Ecto neural progenitor cell (in vitro differentiated cells): Measurements from ENCODE around the gene KIAA1755.

Experiments
- DNase-seq: peaks from one replicate; pipeline ENCODE4 v3.0.0-alpha.2; 2018; ENCODE audit warnings: low spot score

The KIAA1755 gene

GRCh38 chr20:38203981-38204357 lies 56.6 kb downstream of the KIAA1755 start:
- DNase-seq, result no peak

GRCh38 chr20:38203337-38203980 lies 57.1 kb downstream of the KIAA1755 start:
- DNase-seq, result no peak

- no peak for DNase-seq
Observed at GRCh38 chr20:38202982-38203293, 57.6 kb downstream of the KIAA1755 start.

- no peak for DNase-seq
Observed at GRCh38 chr20:38202153-38202981, 58.2 kb downstream of the KIAA1755 start.

GRCh38 chr20:38201356-38201755 lies 59.2 kb downstream of the KIAA1755 start:
- DNase-seq, result no peak

- no peak for DNase-seq
Observed at GRCh38 chr20:38200646-38201045, 59.9 kb downstream of the KIAA1755 start.

- no peak for DNase-seq
Observed at GRCh38 chr20:38199501-38200390, 60.8 kb downstream of the KIAA1755 start.

GRCh38 chr20:38198238-38198861 lies 62.2 kb downstream of the KIAA1755 start:
- DNase-seq, result no peak

- DNase-seq, result no peak
Observed at GRCh38 chr20:38197619-38198018, 62.9 kb downstream of the KIAA1755 start.

GRCh38 chr20:38197217-38197616 lies 63.3 kb downstream of the KIAA1755 start:
- DNase-seq, result no peak

- DNase-seq, result peak; percentile 43
Observed at GRCh38 chr20:38196592-38196991, 63.9 kb downstream of the KIAA1755 start.

- no peak for DNase-seq
Observed at GRCh38 chr20:38196076-38196475, 64.5 kb downstream of the KIAA1755 start.

- no peak for DNase-seq
Observed at GRCh38 chr20:38195521-38195920, 65.0 kb downstream of the KIAA1755 start.

GRCh38 chr20:38194971-38195504 lies 65.5 kb downstream of the KIAA1755 start:
- DNase-seq, result no peak

GRCh38 chr20:38193586-38194105 lies 66.9 kb downstream of the KIAA1755 start:
- no peak for DNase-seq

- DNase-seq, result no peak
Observed at GRCh38 chr20:38192323-38192885, 68.1 kb downstream of the KIAA1755 start.

GRCh38 chr20:38191654-38192053 lies 68.9 kb downstream of the KIAA1755 start:
- no peak for DNase-seq

GRCh38 chr20:38190936-38191371 lies 69.6 kb downstream of the KIAA1755 start:
- no peak for DNase-seq

- no peak for DNase-seq
Observed at GRCh38 chr20:38190166-38190565, 70.4 kb downstream of the KIAA1755 start.

GRCh38 chr20:38187517-38187916 lies 73.0 kb downstream of the KIAA1755 start:
- DNase-seq, result peak; percentile 57

- no peak for DNase-seq
Observed at GRCh38 chr20:38186788-38187221, 73.7 kb downstream of the KIAA1755 start.
